Adrenal gland (tissue), 5 donors: Measurements from ENCODE around the gene GRAMD1B.

Source experiments
- CTCF ChIP-seq, 6 experiments: fragments of 450-650 bp in 4 of 6; fragments of 200-600 bp in 2 of 6; sonication (generic) in 1 of 6; IDR thresholded peaks; 1 replicate in 5 of 6; 2 replicates in 1 of 6; pipeline versions ENCODE4 v1.5.1 to v1.8.0; 2016 to 2021; ENCODE audit warnings: antibody characterized with exemption in 6 of 6, mild to moderate bottlenecking in 2 of 6, moderate library complexity in 1 of 6
- POLR2A ChIP-seq, 2 donors: fragments of 450-650 bp; IDR thresholded peaks; one replicate each; pipeline ENCODE4 v1.6.1; 2017; ENCODE audit warnings: antibody characterized with exemption in 2 of 2, mild to moderate bottlenecking in 2 of 2, moderate library complexity in 1 of 2
- donor health status: DM: no; HTN: no; CAD: no.

DNA sequence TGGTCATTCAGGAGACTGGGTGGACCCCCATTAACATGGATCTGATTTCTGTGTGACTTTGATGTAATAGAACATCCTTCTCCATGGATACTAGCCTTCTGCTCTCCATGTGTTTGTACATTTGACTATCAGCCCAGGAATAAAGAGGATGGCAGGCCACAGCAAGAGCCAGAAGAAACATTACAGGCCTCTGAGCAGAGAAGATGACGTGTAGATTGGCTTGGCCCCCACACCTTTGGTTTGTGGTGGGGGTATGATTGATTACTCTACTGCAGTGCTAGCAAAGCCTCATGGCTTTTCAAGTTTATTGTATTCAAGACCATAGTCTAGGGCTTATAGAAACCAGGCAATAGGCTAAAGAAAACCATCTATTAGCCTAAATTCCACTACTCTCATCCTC lies 77.0 kb downstream of the GRAMD1B start:
- TF ChIP-seq CTCF (IDR thresholded peaks at IDR 0.05) (no peak), POLR2A (IDR thresholded peaks at IDR 0.05) (no peak)
